A172 (cell line): ENCODE results near the gene HERC4. TPM values are rescaled to one million over a fixed set of nuclear protein-coding genes. Genes with fewer than 3 reads are reported as not detected.
"Not testable (repeated sequence)": the region's sequence is repeated elsewhere in the genome, so short reads cannot be mapped to it uniquely, and the experiment has no call there.

Source experiments
- DNase-seq: peaks from one replicate; pipeline ENCODE4 v3.0.0-alpha.2; 2015; ENCODE audit warnings: low spot score
- total RNA-seq: library from RNA; depleted of rRNA; stranded (reverse); fragments of >200 nt; shearing (Covaris generic); gene quantifications from 2 replicates; pipeline ENCODE4 v1.2.3, GENCODE V29; 2014; rRNA removed

The HERC4 gene
- total RNA-seq, 1 experiment from 2014 or later: 76.7 TPM

- not testable (repeated sequence) for DNase-seq
Measured at GRCh38 chr10:67877421-67877820, 197.7 kb downstream of the HERC4 start.

GRCh38 chr10:67875340-67876238 lies 199.5 kb downstream of the HERC4 start:
- no peak for DNase-seq

Other genes starting within 250 kb of the HERC4 start
- gene DNAJC12, start 237.1 kb downstream of the HERC4 start, total RNA-seq: 3.1 and 4.6 TPM in 2 replicates
- gene SIRT1, start 190.6 kb downstream of the HERC4 start, total RNA-seq: 21.4 and 49.9 TPM in 2 replicates
- 0.96 and 1.5 TPM in 2 replicates for gene MYPN, start 34.2 kb upstream of the HERC4 start, total RNA-seq
- gene ATOH7, start 156.8 kb upstream of the HERC4 start, total RNA-seq: not detected in 2 replicates